OCI-LY7 (cell line): ENCODE data around the gene NF1. TPM values are rescaled to one million over a fixed set of nuclear protein-coding genes. Genes with fewer than 3 reads are reported as not detected.

ENCODE experiments used
- BruUV-seq: library from RNA; stranded (reverse); fragments of 400-500 nt; replicated peaks from 2 replicates; lab custom pipeline; 2021; lab: Mats Ljungman, UMichigan
- CTCF ChIA-PET: fragments of 300-600 bp; sonication (Branson Sonifier 250); formaldehyde crosslinking; loops from one replicate; lab custom pipeline; 2022; ENCODE audit warnings: antibody characterized with exemption; ENCODE audit not compliant: unreplicated experiment; lab: Charles Lee
- POLR2A ChIA-PET: fragments of 300-600 bp; sonication (Branson Sonifier 250); formaldehyde crosslinking; loops from one replicate; lab custom pipeline; 2022; ENCODE audit warnings: antibody characterized with exemption; lab: Charles Lee
- DNase-seq: peaks from one replicate; pipeline ENCODE4 v3.0.0-alpha.2; 2015; ENCODE audit warnings: low spot score
- H2AFZ ChIP-seq: fragments of 200-600 bp; sonication (generic), shearing (Covaris generic); 2 replicates; pipeline ENCODE4 v1.6.1; 2014; ENCODE audit warnings: mild to moderate bottlenecking, antibody characterized with exemption, low read length, moderate library complexity
- H3K27ac ChIP-seq: fragments of 200-600 bp; sonication (generic); 2 replicates; pipeline ENCODE4 v1.5.1; 2014; ENCODE audit warnings: mixed run types, low read depth, mild to moderate bottlenecking, moderate library complexity, low read length, inconsistent platforms; ENCODE audit not compliant: poor library complexity, severe bottlenecking
- H3K36me3 ChIP-seq: fragments of 200-600 bp; sonication (generic); 2 replicates; pipeline ENCODE4 v1.6.1; 2014; ENCODE audit warnings: mild to moderate bottlenecking, antibody characterized with exemption, low read length, moderate library complexity, mixed read lengths; ENCODE audit not compliant: insufficient read depth
- H3K4me1 ChIP-seq: fragments of 200-600 bp; sonication (generic); 2 replicates; pipeline ENCODE4 v1.5.1; 2014; ENCODE audit warnings: mild to moderate bottlenecking, low read length; ENCODE audit not compliant: insufficient read depth, poor library complexity, severe bottlenecking
- H3K4me2 ChIP-seq: fragments of 200-600 bp; sonication (generic); 2 replicates; pipeline ENCODE4 v1.6.1; 2014; ENCODE audit warnings: mild to moderate bottlenecking, low read length
- H3K4me3 ChIP-seq: fragments of 200-600 bp; sonication (generic); 2 replicates; pipeline ENCODE4 v1.5.1; 2014; ENCODE audit warnings: mild to moderate bottlenecking, low read depth, low read length; ENCODE audit not compliant: poor library complexity, severe bottlenecking
- H3K79me2 ChIP-seq: fragments of 200-600 bp; sonication (generic); 2 replicates; pipeline ENCODE4 v1.6.1; 2016; ENCODE audit warnings: low read depth, mild to moderate bottlenecking, low read length, moderate library complexity, mixed read lengths; ENCODE audit not compliant: insufficient read depth
- H3K9me2 ChIP-seq: fragments of 200-600 bp; sonication (generic); 2 replicates; pipeline ENCODE4 v1.6.1; 2016; ENCODE audit warnings: mild to moderate bottlenecking, low read length, mixed read lengths; ENCODE audit not compliant: insufficient read depth
- H3K9me3 ChIP-seq: fragments of 200-600 bp; sonication (generic); 2 replicates; pipeline ENCODE4 v1.6.1; 2014; ENCODE audit warnings: mild to moderate bottlenecking, mixed run types, low read length, mixed read lengths
- H4K20me1 ChIP-seq: fragments of 200-600 bp; sonication (generic); 2 replicates; pipeline ENCODE4 v1.6.1; 2014; ENCODE audit warnings: mild to moderate bottlenecking, antibody characterized with exemption, low read length, moderate library complexity, mixed read lengths; ENCODE audit not compliant: insufficient read depth
- CTCF ChIP-seq: fragments of 200-600 bp; sonication (generic); conservative IDR thresholded peaks from 2 replicates; pipeline ENCODE4 v1.5.1; 2014; ENCODE audit warnings: mild to moderate bottlenecking, antibody characterized with exemption, low read length, moderate library complexity, mixed read lengths
- EZH2phosphoT487 ChIP-seq: fragments of 200-600 bp; sonication (generic); IDR thresholded peaks from 2 replicates; pipeline ENCODE4 v1.6.1; 2018; ENCODE audit warnings: low read depth, borderline replicate concordance, mild to moderate bottlenecking, mixed run types, antibody characterized with exemption, low read length, moderate library complexity, mixed read lengths
- intact Hi-C: fragments of 100-400 bp; cut with micrococcal nuclease; formaldehyde crosslinking; loops from one replicate; pipeline ENCODE4 v1.10.0; 2022; ENCODE audit not compliant: unreplicated experiment
- total RNA-seq, 2 experiments: library from RNA; depleted of rRNA in 1 of 2; stranded (reverse); fragments of >200 nt in 1 of 2; shearing (Covaris generic) in 1 of 2; gene quantifications; 2 replicates each; pipeline ENCODE4 v1.2.3, GENCODE V29; 2014 to 2022

The NF1 gene
- total RNA-seq, 2 experiments from 2014 or later: 38.7 to 64.8 TPM

GRCh38 chr17:31241116-31241515, 146.3 kb downstream of the NF1 start:
- Histone ChIP-seq H3K4me2 (no peak overlapping the region), H3K4me1 (no peaks in the 10 kb centered on the region), H2AFZ (no peak overlapping the region), H3K36me3 (peaks cover 58% of the 10 kb centered on the region), H3K9me3 (no peaks in the 10 kb centered on the region), H3K4me3 (no peak overlapping the region), H3K79me2 (no peaks in the 10 kb centered on the region), H3K9me2 (no peaks in the 10 kb centered on the region), H3K27ac (no peak overlapping the region), H4K20me1 (no peaks in the 10 kb centered on the region)
- intact Hi-C loops: loop anchor here (5.0 kb wide), 1 partner anchor 51 kb away; no protein-coding TSS in a partner anchor
- no TSS peak for BruUV-seq
- POLR2A ChIA-PET: interaction anchor here (1.1 kb wide), 1 partner anchor 139 kb away, joined by 6 read pairs; no protein-coding TSS in a partner anchor
- CTCF ChIA-PET: no interaction called here
- no peak for DNase-seq
- TF ChIP-seq EZH2phosphoT487 (no peak), CTCF (no peak)

GRCh38 chr17:31248986-31249834, 154.4 kb downstream of the NF1 start:
- no peaks in the 10 kb centered on the region for H4K20me1 ChIP-seq
- no peak for DNase-seq
- BruUV-seq: no TSS peak
- H3K4me3 ChIP-seq: no peak overlapping the region
- no peaks in the 10 kb centered on the region for H3K79me2 ChIP-seq
- no peak overlapping the region for H2AFZ ChIP-seq
- H3K36me3 ChIP-seq: peaks cover 24% of the 10 kb centered on the region
- intact Hi-C loops: no loop called here
- CTCF ChIA-PET: no interaction called here
- H3K4me1 ChIP-seq: peaks cover 19% of the 10 kb centered on the region
- POLR2A ChIA-PET: no interaction called here
- H3K9me3 ChIP-seq: no peaks in the 10 kb centered on the region
- H3K4me2 ChIP-seq: no peak overlapping the region
- no peak overlapping the region for H3K27ac ChIP-seq
- TF ChIP-seq EZH2phosphoT487 (no peak), CTCF (no peak)
- no peaks in the 10 kb centered on the region for H3K9me2 ChIP-seq

- BruUV-seq: no TSS peak
- H4K20me1 ChIP-seq: no peaks in the 10 kb centered on the region
- ChIA-PET POLR2A (interaction anchor here (1.0 kb wide), 1 partner anchor 87 kb away, joined by 3 read pairs; no protein-coding TSS in a partner anchor), CTCF (no interaction called here)
- intact Hi-C loops: no loop called here
- H3K79me2 ChIP-seq: no peaks in the 10 kb centered on the region
- no peak overlapping the region for H3K4me2 ChIP-seq
- no peak overlapping the region for H3K4me3 ChIP-seq
- TF ChIP-seq CTCF: no peak
- TF ChIP-seq EZH2phosphoT487: no peak
- H2AFZ ChIP-seq: peak overlapping the region; percentile 14; the same call in 1 of the 2 replicates
- no peaks in the 10 kb centered on the region for H3K9me3 ChIP-seq
- H3K36me3 ChIP-seq: peaks cover 22% of the 10 kb centered on the region
- no peak overlapping the region for H3K27ac ChIP-seq
- H3K9me2 ChIP-seq: no peaks in the 10 kb centered on the region
- no peak for DNase-seq
- peaks cover 19% of the 10 kb centered on the region for H3K4me1 ChIP-seq
Observed at GRCh38 chr17:31249835-31250141, 155.0 kb downstream of the NF1 start.
